OCI-LY7 (cell line): ENCODE data around the gene RCN2. TPM values are rescaled to one million over a fixed set of nuclear protein-coding genes. Genes with fewer than 3 reads are reported as not detected.
A peak's percentile ranks its signal among the peaks of the same experiment; 100 is the strongest.

ENCODE experiments used
- BruUV-seq: library from RNA; stranded (reverse); fragments of 400-500 nt; replicated peaks from 2 replicates; lab custom pipeline; 2021; lab: Mats Ljungman, UMichigan
- CTCF ChIA-PET: fragments of 300-600 bp; sonication (Branson Sonifier 250); formaldehyde crosslinking; loops from one replicate; lab custom pipeline; 2022; ENCODE audit warnings: antibody characterized with exemption; ENCODE audit not compliant: unreplicated experiment; lab: Charles Lee
- POLR2A ChIA-PET: fragments of 300-600 bp; sonication (Branson Sonifier 250); formaldehyde crosslinking; loops from one replicate; lab custom pipeline; 2022; ENCODE audit warnings: antibody characterized with exemption; lab: Charles Lee
- DNase-seq: peaks from one replicate; pipeline ENCODE4 v3.0.0-alpha.2; 2015; ENCODE audit warnings: low spot score
- H2AFZ ChIP-seq: fragments of 200-600 bp; sonication (generic), shearing (Covaris generic); 2 replicates; pipeline ENCODE4 v1.6.1; 2014; ENCODE audit warnings: mild to moderate bottlenecking, antibody characterized with exemption, low read length, moderate library complexity
- H3K27ac ChIP-seq: fragments of 200-600 bp; sonication (generic); 2 replicates; pipeline ENCODE4 v1.5.1; 2014; ENCODE audit warnings: mixed run types, low read depth, mild to moderate bottlenecking, moderate library complexity, low read length, inconsistent platforms; ENCODE audit not compliant: poor library complexity, severe bottlenecking
- H3K36me3 ChIP-seq: fragments of 200-600 bp; sonication (generic); 2 replicates; pipeline ENCODE4 v1.6.1; 2014; ENCODE audit warnings: mild to moderate bottlenecking, antibody characterized with exemption, low read length, moderate library complexity, mixed read lengths; ENCODE audit not compliant: insufficient read depth
- H3K4me1 ChIP-seq: fragments of 200-600 bp; sonication (generic); 2 replicates; pipeline ENCODE4 v1.5.1; 2014; ENCODE audit warnings: mild to moderate bottlenecking, low read length; ENCODE audit not compliant: insufficient read depth, poor library complexity, severe bottlenecking
- H3K4me2 ChIP-seq: fragments of 200-600 bp; sonication (generic); 2 replicates; pipeline ENCODE4 v1.6.1; 2014; ENCODE audit warnings: mild to moderate bottlenecking, low read length
- H3K4me3 ChIP-seq: fragments of 200-600 bp; sonication (generic); 2 replicates; pipeline ENCODE4 v1.5.1; 2014; ENCODE audit warnings: mild to moderate bottlenecking, low read depth, low read length; ENCODE audit not compliant: poor library complexity, severe bottlenecking
- H3K79me2 ChIP-seq: fragments of 200-600 bp; sonication (generic); 2 replicates; pipeline ENCODE4 v1.6.1; 2016; ENCODE audit warnings: low read depth, mild to moderate bottlenecking, low read length, moderate library complexity, mixed read lengths; ENCODE audit not compliant: insufficient read depth
- H3K9me2 ChIP-seq: fragments of 200-600 bp; sonication (generic); 2 replicates; pipeline ENCODE4 v1.6.1; 2016; ENCODE audit warnings: mild to moderate bottlenecking, low read length, mixed read lengths; ENCODE audit not compliant: insufficient read depth
- H3K9me3 ChIP-seq: fragments of 200-600 bp; sonication (generic); 2 replicates; pipeline ENCODE4 v1.6.1; 2014; ENCODE audit warnings: mild to moderate bottlenecking, mixed run types, low read length, mixed read lengths
- H4K20me1 ChIP-seq: fragments of 200-600 bp; sonication (generic); 2 replicates; pipeline ENCODE4 v1.6.1; 2014; ENCODE audit warnings: mild to moderate bottlenecking, antibody characterized with exemption, low read length, moderate library complexity, mixed read lengths; ENCODE audit not compliant: insufficient read depth
- EZH2phosphoT487 ChIP-seq: fragments of 200-600 bp; sonication (generic); IDR thresholded peaks from 2 replicates; pipeline ENCODE4 v1.6.1; 2018; ENCODE audit warnings: low read depth, borderline replicate concordance, mild to moderate bottlenecking, mixed run types, antibody characterized with exemption, low read length, moderate library complexity, mixed read lengths
- intact Hi-C: fragments of 100-400 bp; cut with micrococcal nuclease; formaldehyde crosslinking; loops from one replicate; pipeline ENCODE4 v1.10.0; 2022; ENCODE audit not compliant: unreplicated experiment
- total RNA-seq, 2 experiments: library from RNA; depleted of rRNA in 1 of 2; stranded (reverse); fragments of >200 nt in 1 of 2; shearing (Covaris generic) in 1 of 2; gene quantifications; 2 replicates each; pipeline ENCODE4 v1.2.3, GENCODE V29; 2014 to 2022
- TF ChIP-seq, protein P1 (sequence below): fragments of 200-600 bp; sonication (generic); conservative IDR thresholded peaks from 2 replicates; pipeline ENCODE4 v1.5.1; 2014; ENCODE audit warnings: mild to moderate bottlenecking, antibody characterized with exemption, low read length, moderate library complexity, mixed read lengths

RCN2 gene
- total RNA-seq, 2 experiments from 2014 or later: 32.8 to 39.1 TPM

DNA sequence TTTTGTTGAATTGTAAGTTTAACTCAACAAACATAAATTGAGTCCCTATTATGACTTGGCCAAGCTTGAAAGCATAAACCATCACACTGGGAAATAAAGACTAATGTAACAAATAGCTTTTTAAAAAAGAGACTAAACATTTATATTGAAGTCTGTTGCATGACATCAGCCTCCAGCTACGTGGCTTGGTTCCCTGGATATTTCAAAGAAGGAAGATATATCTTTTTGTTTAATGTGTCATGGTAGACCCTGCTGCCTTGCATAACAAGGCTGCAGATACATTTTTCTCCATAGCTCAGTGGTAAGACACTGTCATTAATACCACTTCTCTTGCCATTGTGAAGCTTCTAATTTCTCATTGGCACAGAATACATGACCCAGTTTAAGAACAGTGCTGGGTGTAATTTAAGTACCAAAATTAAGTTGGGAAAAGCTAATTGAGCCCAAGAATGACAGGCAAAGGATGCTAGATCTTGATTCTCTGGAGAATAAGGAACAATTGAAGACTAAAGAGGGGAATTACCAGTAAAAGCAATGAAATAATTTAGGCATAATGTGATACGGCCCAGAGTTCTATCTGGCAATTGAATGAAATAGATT is 14.0 kb downstream of the RCN2 start:
- no peaks in the 10 kb centered on the region for H4K20me1 ChIP-seq
- ChIA-PET POLR2A (interaction anchor here (0.7 to 1.2 kb wide), 3 partner anchors 10 to 40 kb away, joined by 3 to 9 read pairs (median 3); partner anchors contain the start of gene SCAPER), CTCF (no interaction called here)
- no peaks in the 10 kb centered on the region for H3K79me2 ChIP-seq
- DNase-seq: no peak
- H3K4me2 ChIP-seq: no peak overlapping the region
- TF ChIP-seq EZH2phosphoT487: no peak
- TF ChIP-seq, protein P1, sequence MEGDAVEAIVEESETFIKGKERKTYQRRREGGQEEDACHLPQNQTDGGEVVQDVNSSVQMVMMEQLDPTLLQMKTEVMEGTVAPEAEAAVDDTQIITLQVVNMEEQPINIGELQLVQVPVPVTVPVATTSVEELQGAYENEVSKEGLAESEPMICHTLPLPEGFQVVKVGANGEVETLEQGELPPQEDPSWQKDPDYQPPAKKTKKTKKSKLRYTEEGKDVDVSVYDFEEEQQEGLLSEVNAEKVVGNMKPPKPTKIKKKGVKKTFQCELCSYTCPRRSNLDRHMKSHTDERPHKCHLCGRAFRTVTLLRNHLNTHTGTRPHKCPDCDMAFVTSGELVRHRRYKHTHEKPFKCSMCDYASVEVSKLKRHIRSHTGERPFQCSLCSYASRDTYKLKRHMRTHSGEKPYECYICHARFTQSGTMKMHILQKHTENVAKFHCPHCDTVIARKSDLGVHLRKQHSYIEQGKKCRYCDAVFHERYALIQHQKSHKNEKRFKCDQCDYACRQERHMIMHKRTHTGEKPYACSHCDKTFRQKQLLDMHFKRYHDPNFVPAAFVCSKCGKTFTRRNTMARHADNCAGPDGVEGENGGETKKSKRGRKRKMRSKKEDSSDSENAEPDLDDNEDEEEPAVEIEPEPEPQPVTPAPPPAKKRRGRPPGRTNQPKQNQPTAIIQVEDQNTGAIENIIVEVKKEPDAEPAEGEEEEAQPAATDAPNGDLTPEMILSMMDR: no peak
- H3K9me2 ChIP-seq: no peaks in the 10 kb centered on the region
- H3K4me1 ChIP-seq: peaks cover 20% of the 10 kb centered on the region
- no peak overlapping the region for H3K27ac ChIP-seq
- no peak overlapping the region for H3K4me3 ChIP-seq
- BruUV-seq: no TSS peak
- peaks cover 3% of the 10 kb centered on the region; the same call in 1 of the 2 replicates for H3K9me3 ChIP-seq
- H3K36me3 ChIP-seq: peaks cover 46% of the 10 kb centered on the region
- no peak overlapping the region for H2AFZ ChIP-seq
- intact Hi-C loops: no loop called here

- H3K4me2 ChIP-seq: peak overlapping the region; percentile 33
- no TSS peak for BruUV-seq
- H2AFZ ChIP-seq: no peak overlapping the region
- H3K9me2 ChIP-seq: no peaks in the 10 kb centered on the region
- H3K27ac ChIP-seq: peak overlapping the region; percentile 11
- POLR2A ChIA-PET: interaction anchor here (0.5 to 0.6 kb wide), 3 partner anchors 9 to 39 kb away, joined by 3 to 5 read pairs (median 4); no protein-coding TSS in a partner anchor
- H3K9me3 ChIP-seq: peaks cover 3% of the 10 kb centered on the region; the same call in 1 of the 2 replicates
- H3K79me2 ChIP-seq: no peaks in the 10 kb centered on the region
- intact Hi-C loops: no loop called here
- no peaks in the 10 kb centered on the region for H4K20me1 ChIP-seq
- TF ChIP-seq, protein P1: no peak
- TF ChIP-seq EZH2phosphoT487: no peak
- H3K4me3 ChIP-seq: no peak overlapping the region
- H3K36me3 ChIP-seq: peaks cover 54% of the 10 kb centered on the region
- H3K4me1 ChIP-seq: peaks cover 20% of the 10 kb centered on the region
- DNase-seq: peak; percentile 13
- CTCF ChIA-PET: no interaction called here
Measured at GRCh38 chr15:76947454-76947853, 15.9 kb downstream of the RCN2 start.

- BruUV-seq: no TSS peak
- CTCF ChIA-PET: no interaction called here
- intact Hi-C loops: no loop called here
Measured at GRCh38 chr15:76951220-76951619, 19.7 kb downstream of the RCN2 start.

More at GRCh38 chr15:76951220-76951619, 19.7 kb downstream of the RCN2 start:
- H3K4me3 ChIP-seq: no peak overlapping the region
- no peak overlapping the region for H3K27ac ChIP-seq
- H3K36me3 ChIP-seq: peaks cover 31% of the 10 kb centered on the region
- H2AFZ ChIP-seq: no peak overlapping the region
- no peaks in the 10 kb centered on the region for H4K20me1 ChIP-seq
- H3K79me2 ChIP-seq: no peaks in the 10 kb centered on the region
- H3K9me2 ChIP-seq: no peaks in the 10 kb centered on the region
- POLR2A ChIA-PET: interaction anchor here (0.5 to 1.8 kb wide), 3 partner anchors 9 to 512 kb away, joined by 3 to 8 read pairs (median 4); no protein-coding TSS in a partner anchor
- H3K4me2 ChIP-seq: no peak overlapping the region
- TF ChIP-seq EZH2phosphoT487: no peak
- TF ChIP-seq, protein P1: no peak
- H3K4me1 ChIP-seq: peaks cover 20% of the 10 kb centered on the region
- DNase-seq: no peak
- peaks cover 3% of the 10 kb centered on the region; the same call in 1 of the 2 replicates for H3K9me3 ChIP-seq
